HCT116 (cell line): ENCODE measurements around the gene RYR3. TPM values are rescaled to one million over a fixed set of nuclear protein-coding genes. Genes with fewer than 3 reads are reported as not detected.

Source experiments
- ATAC-seq: fragments of 200-7000 bp; cut with Tn5 transposase; 2 replicates; pipeline ENCODE4 v1.9.1; 2020; ENCODE audit warnings: mild to moderate bottlenecking, moderate library complexity
- BruUV-seq: library from RNA; stranded (reverse); fragments of 400-500 nt; replicated peaks from 2 replicates; lab custom pipeline; 2021; lab: Mats Ljungman, UMichigan
- CTCF ChIA-PET: fragments of 300-600 bp; sonication (Branson Sonifier 250); formaldehyde crosslinking; loops from one replicate; lab custom pipeline; 2021; ENCODE audit warnings: antibody characterized with exemption; lab: Charles Lee
- POLR2A ChIA-PET: fragments of 300-600, 350-600 bp; sonication (Branson Sonifier 250); formaldehyde crosslinking; loops from one replicate; lab custom pipeline; 2021; ENCODE audit warnings: antibody characterized with exemption; lab: Charles Lee
- RAD21 ChIA-PET, 2 experiments: fragments of 300-600 bp; sonication (Branson Sonifier 250); formaldehyde crosslinking; loops; one replicate each; lab custom pipeline; 2023; ENCODE audit warnings: low total read pairs in 2 of 2; ENCODE audit not compliant: uncharacterized antibody in 2 of 2, unreplicated experiment in 2 of 2, low non-redundant PET in 1 of 2; lab: Charles Lee
- DNase-seq: peaks from one replicate; pipeline ENCODE4 v3.0.0-alpha.2; 2010; ENCODE audit warnings: low read depth, low spot score
- H2AFZ ChIP-seq: fragments of 200-600 bp; shearing (Covaris generic), sonication (generic); 2 replicates; pipeline ENCODE4 v1.6.1; 2017; ENCODE audit warnings: low read depth, mixed run types, mixed read lengths, antibody characterized with exemption, low read length; ENCODE audit not compliant: poor library complexity, severe bottlenecking
- H3K27ac ChIP-seq: 2 replicates; pipeline ENCODE4 v1.5.1; 2012; ENCODE audit warnings: low read depth, low read length
- H3K27me3 ChIP-seq: fragments of 200-600 bp; sonication (generic); 2 replicates; pipeline ENCODE4 v1.6.1; 2016; ENCODE audit warnings: mixed run types, low read length, mixed read lengths; ENCODE audit not compliant: insufficient read depth
- H3K36me3 ChIP-seq, 2 experiments: fragments of 200-500 bp in 1 of 2; fragments of 200-600 bp in 1 of 2; sonication (Bioruptor generic) in 1 of 2; sonication (generic) in 1 of 2; 2 replicates each; pipeline versions ENCODE4 v1.5.1 to v1.6.1; 2014 to 2016; ENCODE audit warnings: low read length in 2 of 2, inconsistent platforms in 1 of 2, mixed read lengths in 1 of 2, mixed run types in 1 of 2; ENCODE audit not compliant: insufficient read depth in 2 of 2, control insufficient read depth in 1 of 2
- H3K4me1 ChIP-seq, 2 experiments: fragments of 200-600 bp in 1 of 2; sonication (generic) in 1 of 2; 2 replicates each; pipeline versions ENCODE4 v1.5.1 to v1.6.1; 2012 to 2017; ENCODE audit warnings: low read length in 2 of 2, inconsistent platforms in 1 of 2, mild to moderate bottlenecking in 1 of 2, mixed read lengths in 1 of 2, mixed run types in 1 of 2, moderate library complexity in 1 of 2; ENCODE audit not compliant: insufficient read depth in 2 of 2, control insufficient read depth in 1 of 2
- H3K4me2 ChIP-seq: fragments of 200-600 bp; sonication (generic); 2 replicates; pipeline ENCODE4 v1.6.1; 2017; ENCODE audit warnings: mixed run types, low read length, mixed read lengths
- H3K4me3 ChIP-seq, 2 experiments: fragments of 200-600 bp in 1 of 2; sonication (generic) in 1 of 2; replicated peaks in 1 of 2; 2 replicates each; pipeline ENCODE4 v1.5.1; 2011 to 2016; ENCODE audit warnings: low read length in 2 of 2, control low read depth in 1 of 2, low read depth in 1 of 2, mild to moderate bottlenecking in 1 of 2, mixed read lengths in 1 of 2, mixed run types in 1 of 2
- H3K79me2 ChIP-seq: fragments of 200-600 bp; sonication (generic); 2 replicates; pipeline ENCODE4 v1.6.1; 2017; ENCODE audit warnings: mild to moderate bottlenecking, mixed run types, low read length, moderate library complexity, mixed read lengths; ENCODE audit not compliant: insufficient read depth
- H3K9ac ChIP-seq: fragments of 200-600 bp; sonication (generic); 2 replicates; pipeline ENCODE4 v1.6.1; 2016; ENCODE audit warnings: low read length, mixed read lengths
- H3K9me2 ChIP-seq: fragments of 200-600 bp; sonication (generic), shearing (Covaris generic); 2 replicates; pipeline ENCODE4 v1.6.1; 2017; ENCODE audit warnings: mixed run types, mild to moderate bottlenecking, moderate library complexity; ENCODE audit not compliant: insufficient read depth
- H3K9me3 ChIP-seq, 2 experiments: fragments of 200-500 bp in 1 of 2; fragments of 200-600 bp in 1 of 2; sonication (Bioruptor generic) in 1 of 2; sonication (generic) in 1 of 2; 2 replicates each; pipeline ENCODE4 v1.6.1; 2014 to 2017; ENCODE audit warnings: low read length in 2 of 2, mixed read lengths in 2 of 2, inconsistent platforms in 1 of 2, low read depth in 1 of 2, mild to moderate bottlenecking in 1 of 2, mixed run types in 1 of 2, moderate library complexity in 1 of 2; ENCODE audit not compliant: control insufficient read depth in 1 of 2, insufficient read depth in 1 of 2
- H4K20me1 ChIP-seq: fragments of 200-600 bp; sonication (generic), shearing (Covaris generic); 2 replicates; pipeline ENCODE4 v1.6.1; 2017; ENCODE audit warnings: mixed run types, mild to moderate bottlenecking, moderate library complexity; ENCODE audit not compliant: insufficient read depth
- CEBPB ChIP-seq: IDR thresholded peaks from 2 replicates; pipeline ENCODE4 v1.6.1; 2012; ENCODE audit warnings: low read depth
- EGR1 ChIP-seq: IDR thresholded peaks from 2 replicates; pipeline ENCODE4 v1.6.1; 2012; ENCODE audit warnings: low read depth
- JUND ChIP-seq: IDR thresholded peaks from 2 replicates; pipeline ENCODE4 v1.6.1; 2012
- POLR2A ChIP-seq: IDR thresholded peaks from 2 replicates; pipeline ENCODE4 v1.7.0; 2011; ENCODE audit warnings: borderline replicate concordance; ENCODE audit not compliant: insufficient read depth, insufficient read length; ENCODE audit errors: extremely low read depth
- SIN3A ChIP-seq: IDR thresholded peaks from 2 replicates; pipeline ENCODE4 v1.6.1; 2012; ENCODE audit warnings: low read depth
- ZFX ChIP-seq: fragments of 450-650 bp; IDR thresholded peaks from 2 replicates; pipeline ENCODE4 v1.6.1; 2017
- ZNF274 ChIP-seq: fragments of 200-500 bp; sonication (Bioruptor generic); IDR thresholded peaks from 2 replicates; pipeline ENCODE4 v1.6.1; 2014; ENCODE audit warnings: mild to moderate bottlenecking, low read depth, low read length, inconsistent platforms
- intact Hi-C: fragments of 100-400 bp; cut with micrococcal nuclease; formaldehyde crosslinking; loops from 2 replicates; pipeline ENCODE4 v1.10.0; 2022
- total RNA-seq: library from RNA; stranded (reverse); gene quantifications from one replicate; pipeline ENCODE4 v1.2.1, GENCODE V29; 2021; ENCODE audit not compliant: unreplicated experiment
- TF ChIP-seq, protein P1 (sequence below): IDR thresholded peaks from 2 replicates; pipeline ENCODE4 v1.6.1; 2012
- TF ChIP-seq, protein P2 (sequence below): IDR thresholded peaks from 2 replicates; pipeline ENCODE4 v1.6.1; 2011; ENCODE audit warnings: mild to moderate bottlenecking, low read length, moderate library complexity; ENCODE audit not compliant: insufficient replicate concordance; ENCODE audit errors: extremely low read depth

Gene RYR3
- total RNA-seq, 1 experiment from 2014 or later = not detected

DNA sequence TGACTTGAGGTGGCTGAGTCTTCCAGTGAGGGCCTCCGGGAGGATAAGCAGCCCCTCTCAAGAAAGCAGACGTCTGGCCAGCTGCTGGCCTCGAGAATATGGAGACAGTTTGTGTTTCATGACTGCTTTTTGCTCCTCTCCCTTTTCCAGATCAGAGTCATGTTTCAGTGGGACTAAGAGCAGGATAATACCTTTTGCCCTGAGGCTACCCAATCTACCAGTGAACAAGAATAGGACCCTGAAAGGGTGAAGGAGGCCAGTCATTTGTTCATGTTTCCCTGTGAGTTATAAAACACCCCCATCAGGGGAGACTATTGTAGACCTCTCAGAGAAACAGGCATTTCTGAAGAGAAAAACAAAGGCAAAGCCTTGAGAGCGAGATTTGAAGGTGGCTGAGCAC, 137.4 kb downstream of the RYR3 start:
- no peak overlapping the region for H3K9ac ChIP-seq
- no peak for DNase-seq
- no peaks in the 10 kb centered on the region for H3K9me2 ChIP-seq
- H3K27ac ChIP-seq = no peak overlapping the region
- no peaks in the 10 kb centered on the region for H3K36me3 ChIP-seq
- ChIA-PET POLR2A (no interaction called here), RAD21 (no interaction called here), CTCF (no interaction called here)
- intact Hi-C loops = no loop called here
- H3K79me2 ChIP-seq = no peaks in the 10 kb centered on the region
- H3K4me3 ChIP-seq = no peak overlapping the region
- no peaks in the 10 kb centered on the region for H4K20me1 ChIP-seq
- ATAC-seq = no peak
- BruUV-seq = no TSS peak
- no peak for TF ChIP-seq CEBPB
- TF ChIP-seq ZFX = no peak
- TF ChIP-seq EGR1 = no peak
- no peak for TF ChIP-seq ZNF274
- TF ChIP-seq, protein P1, sequence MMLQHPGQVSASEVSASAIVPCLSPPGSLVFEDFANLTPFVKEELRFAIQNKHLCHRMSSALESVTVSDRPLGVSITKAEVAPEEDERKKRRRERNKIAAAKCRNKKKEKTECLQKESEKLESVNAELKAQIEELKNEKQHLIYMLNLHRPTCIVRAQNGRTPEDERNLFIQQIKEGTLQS = no peak
- TF ChIP-seq, protein P2, sequence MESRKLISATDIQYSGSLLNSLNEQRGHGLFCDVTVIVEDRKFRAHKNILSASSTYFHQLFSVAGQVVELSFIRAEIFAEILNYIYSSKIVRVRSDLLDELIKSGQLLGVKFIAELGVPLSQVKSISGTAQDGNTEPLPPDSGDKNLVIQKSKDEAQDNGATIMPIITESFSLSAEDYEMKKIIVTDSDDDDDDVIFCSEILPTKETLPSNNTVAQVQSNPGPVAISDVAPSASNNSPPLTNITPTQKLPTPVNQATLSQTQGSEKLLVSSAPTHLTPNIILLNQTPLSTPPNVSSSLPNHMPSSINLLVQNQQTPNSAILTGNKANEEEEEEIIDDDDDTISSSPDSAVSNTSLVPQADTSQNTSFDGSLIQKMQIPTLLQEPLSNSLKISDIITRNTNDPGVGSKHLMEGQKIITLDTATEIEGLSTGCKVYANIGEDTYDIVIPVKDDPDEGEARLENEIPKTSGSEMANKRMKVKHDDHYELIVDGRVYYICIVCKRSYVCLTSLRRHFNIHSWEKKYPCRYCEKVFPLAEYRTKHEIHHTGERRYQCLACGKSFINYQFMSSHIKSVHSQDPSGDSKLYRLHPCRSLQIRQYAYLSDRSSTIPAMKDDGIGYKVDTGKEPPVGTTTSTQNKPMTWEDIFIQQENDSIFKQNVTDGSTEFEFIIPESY = no peak
- TF ChIP-seq POLR2A = no peak
- TF ChIP-seq SIN3A = no peak
- TF ChIP-seq JUND = no peak
- no peak overlapping the region for H2AFZ ChIP-seq
- no peak overlapping the region for H3K4me2 ChIP-seq
- no peaks in the 10 kb centered on the region for H3K4me1 ChIP-seq
- H3K9me3 ChIP-seq = no peaks in the 10 kb centered on the region
- peaks cover 79% of the 10 kb centered on the region for H3K27me3 ChIP-seq
